ENCODE measurements around the gene LOXL4.

Gene LOXL4

GRCh38 chr10:98263088-98263487 is 4.9 kb downstream of the LOXL4 start:
- peaks cover 27% of the 10 kb centered on the region for H3K4me1 ChIP-seq (ENCODE audit: control insufficient read depth, insufficient read depth, low read length, poor library complexity, severe bottlenecking)
- H3K36me3 ChIP-seq (ENCODE audit: control insufficient read depth, insufficient read depth, low read length): no peaks in the 10 kb centered on the region
- no peak overlapping the region for H3K4me3 ChIP-seq (ENCODE audit: extremely low read depth, insufficient read depth, low read length, poor library complexity, severe bottlenecking)
- no peaks in the 10 kb centered on the region for H3K9me3 ChIP-seq (ENCODE audit: control insufficient read depth, low read length)
- no peak overlapping the region for H3K27ac ChIP-seq (ENCODE audit: low read depth, low read length, severe bottlenecking)
- whole genome bisulfite sequencing, 2 experiments (ENCODE audit: insufficient coverage in 2 of 2): 93 to 100% methylated on average over 2 to 5 of the region's 7 CpGs

- WGBS, 2 experiments (ENCODE audit: insufficient coverage in 2 of 2): 77 to 86% methylated on average over 2 of the region's 7 CpGs
- no peaks in the 10 kb centered on the region for H3K9me3 ChIP-seq (ENCODE audit: control insufficient read depth, low read length)
- no peak overlapping the region for H3K4me3 ChIP-seq (ENCODE audit: extremely low read depth, insufficient read depth, low read length, poor library complexity, severe bottlenecking)
- no peaks in the 10 kb centered on the region for H3K36me3 ChIP-seq (ENCODE audit: control insufficient read depth, insufficient read depth, low read length)
- no peak overlapping the region for H3K27ac ChIP-seq (ENCODE audit: low read depth, low read length, severe bottlenecking)
- H3K4me1 ChIP-seq (ENCODE audit: control insufficient read depth, insufficient read depth, low read length, poor library complexity, severe bottlenecking): peaks cover 25% of the 10 kb centered on the region
Measured at GRCh38 chr10:98262571-98262970, 5.4 kb downstream of the LOXL4 start.

GRCh38 chr10:98261436-98262277 is 6.3 kb downstream of the LOXL4 start:
- Histone ChIP-seq H3K4me3 (ENCODE audit: extremely low read depth, insufficient read depth, low read length, poor library complexity, severe bottlenecking) (no peak overlapping the region), H3K9me3 (ENCODE audit: control insufficient read depth, low read length) (no peaks in the 10 kb centered on the region), H3K27ac (ENCODE audit: low read depth, low read length, severe bottlenecking) (no peak overlapping the region), H3K4me1 (ENCODE audit: control insufficient read depth, insufficient read depth, low read length, poor library complexity, severe bottlenecking) (peaks cover 15% of the 10 kb centered on the region), H3K36me3 (ENCODE audit: control insufficient read depth, insufficient read depth, low read length) (no peaks in the 10 kb centered on the region)
- WGBS, 2 experiments (ENCODE audit: insufficient coverage in 2 of 2): 85 to 90% methylated on average over 11 to 15 of the region's 15 CpGs

GRCh38 chr10:98260752-98261151 is 7.2 kb downstream of the LOXL4 start:
- Histone ChIP-seq H3K4me3 (ENCODE audit: extremely low read depth, insufficient read depth, low read length, poor library complexity, severe bottlenecking) (no peak overlapping the region), H3K9me3 (ENCODE audit: control insufficient read depth, low read length) (no peaks in the 10 kb centered on the region), H3K4me1 (ENCODE audit: control insufficient read depth, insufficient read depth, low read length, poor library complexity, severe bottlenecking) (peaks cover 6% of the 10 kb centered on the region), H3K27ac (ENCODE audit: low read depth, low read length, severe bottlenecking) (no peak overlapping the region), H3K36me3 (ENCODE audit: control insufficient read depth, insufficient read depth, low read length) (no peaks in the 10 kb centered on the region)
- 93 to 98% methylated on average over 14 of the region's 14 CpGs for WGBS, 2 experiments (ENCODE audit: insufficient coverage in 2 of 2)

GRCh38 chr10:98260350-98260749 is 7.6 kb downstream of the LOXL4 start:
- H3K27ac ChIP-seq (ENCODE audit: low read depth, low read length, severe bottlenecking): peak overlapping the region; percentile 41
- 87 to 92% methylated on average over 5 to 8 of the region's 9 CpGs for WGBS, 2 experiments (ENCODE audit: insufficient coverage in 2 of 2)
- H3K4me1 ChIP-seq (ENCODE audit: control insufficient read depth, insufficient read depth, low read length, poor library complexity, severe bottlenecking): peaks cover 6% of the 10 kb centered on the region
- H3K9me3 ChIP-seq (ENCODE audit: control insufficient read depth, low read length): no peaks in the 10 kb centered on the region
- no peak overlapping the region for H3K4me3 ChIP-seq (ENCODE audit: extremely low read depth, insufficient read depth, low read length, poor library complexity, severe bottlenecking)
- H3K36me3 ChIP-seq (ENCODE audit: control insufficient read depth, insufficient read depth, low read length): no peaks in the 10 kb centered on the region

- no peaks in the 10 kb centered on the region for H3K36me3 ChIP-seq (ENCODE audit: control insufficient read depth, insufficient read depth, low read length)
- WGBS, 2 experiments (ENCODE audit: insufficient coverage in 2 of 2): 83 to 87% methylated on average over 8 to 10 of the region's 14 CpGs
- peaks cover 6% of the 10 kb centered on the region for H3K4me1 ChIP-seq (ENCODE audit: control insufficient read depth, insufficient read depth, low read length, poor library complexity, severe bottlenecking)
- no peak overlapping the region for H3K4me3 ChIP-seq (ENCODE audit: extremely low read depth, insufficient read depth, low read length, poor library complexity, severe bottlenecking)
- no peaks in the 10 kb centered on the region for H3K9me3 ChIP-seq (ENCODE audit: control insufficient read depth, low read length)
- H3K27ac ChIP-seq (ENCODE audit: low read depth, low read length, severe bottlenecking): peak overlapping the region; percentile 41
Measured at GRCh38 chr10:98259606-98260315, 8.2 kb downstream of the LOXL4 start.

- Histone ChIP-seq H3K9me3 (ENCODE audit: control insufficient read depth, low read length) (no peaks in the 10 kb centered on the region), H3K4me1 (ENCODE audit: control insufficient read depth, insufficient read depth, low read length, poor library complexity, severe bottlenecking) (peaks cover 6% of the 10 kb centered on the region), H3K36me3 (ENCODE audit: control insufficient read depth, insufficient read depth, low read length) (no peaks in the 10 kb centered on the region), H3K4me3 (ENCODE audit: extremely low read depth, insufficient read depth, low read length, poor library complexity, severe bottlenecking) (no peak overlapping the region), H3K27ac (ENCODE audit: low read depth, low read length, severe bottlenecking) (no peak overlapping the region)
- 85 to 97% methylated on average over 6 to 11 of the region's 13 CpGs for WGBS, 2 experiments (ENCODE audit: insufficient coverage in 2 of 2)
Measured at GRCh38 chr10:98258683-98259454, 9.1 kb downstream of the LOXL4 start.

- no peak overlapping the region for H3K4me3 ChIP-seq (ENCODE audit: extremely low read depth, insufficient read depth, low read length, poor library complexity, severe bottlenecking)
- H3K27ac ChIP-seq (ENCODE audit: low read depth, low read length, severe bottlenecking): no peak overlapping the region
- H3K36me3 ChIP-seq (ENCODE audit: control insufficient read depth, insufficient read depth, low read length): no peaks in the 10 kb centered on the region
- 93 to 95% methylated on average over 9 to 16 of the region's 16 CpGs for WGBS, 2 experiments (ENCODE audit: insufficient coverage in 2 of 2)
- peaks cover 6% of the 10 kb centered on the region for H3K4me1 ChIP-seq (ENCODE audit: control insufficient read depth, insufficient read depth, low read length, poor library complexity, severe bottlenecking)
- no peaks in the 10 kb centered on the region for H3K9me3 ChIP-seq (ENCODE audit: control insufficient read depth, low read length)
Measured at GRCh38 chr10:98257961-98258360, 10.0 kb downstream of the LOXL4 start.

- H3K4me3 ChIP-seq (ENCODE audit: extremely low read depth, insufficient read depth, low read length, poor library complexity, severe bottlenecking): no peak overlapping the region
- 93 to 96% methylated on average over 12 of the region's 12 CpGs for WGBS, 2 experiments (ENCODE audit: insufficient coverage in 2 of 2)
- H3K4me1 ChIP-seq (ENCODE audit: control insufficient read depth, insufficient read depth, low read length, poor library complexity, severe bottlenecking): peaks cover 6% of the 10 kb centered on the region
- no peaks in the 10 kb centered on the region for H3K36me3 ChIP-seq (ENCODE audit: control insufficient read depth, insufficient read depth, low read length)
- no peaks in the 10 kb centered on the region for H3K9me3 ChIP-seq (ENCODE audit: control insufficient read depth, low read length)
- H3K27ac ChIP-seq (ENCODE audit: low read depth, low read length, severe bottlenecking): no peak overlapping the region
Measured at GRCh38 chr10:98257198-98257597, 10.8 kb downstream of the LOXL4 start.

GRCh38 chr10:98256692-98257091 is 11.3 kb downstream of the LOXL4 start:
- Histone ChIP-seq H3K4me3 (ENCODE audit: extremely low read depth, insufficient read depth, low read length, poor library complexity, severe bottlenecking) (no peak overlapping the region), H3K4me1 (ENCODE audit: control insufficient read depth, insufficient read depth, low read length, poor library complexity, severe bottlenecking) (peaks cover 6% of the 10 kb centered on the region), H3K27ac (ENCODE audit: low read depth, low read length, severe bottlenecking) (no peak overlapping the region), H3K36me3 (ENCODE audit: control insufficient read depth, insufficient read depth, low read length) (no peaks in the 10 kb centered on the region), H3K9me3 (ENCODE audit: control insufficient read depth, low read length) (no peaks in the 10 kb centered on the region)
- 93 to 98% methylated on average over 5 to 6 of the region's 11 CpGs for WGBS, 2 experiments (ENCODE audit: insufficient coverage in 2 of 2)

Measured in mesodermal cell (in vitro differentiated cells).